ENCODE data around the gene GALNT17. TPM values are rescaled to one million over a fixed set of nuclear protein-coding genes. Genes with fewer than 3 reads are reported as not detected.

Gene GALNT17
- total RNA-seq, 2 experiments from 2014 or later: not detected

- no peak overlapping the region for H3K27ac Mint-ChIP-seq
- H3K4me1 Mint-ChIP-seq (ENCODE audit: low read depth): no peaks in the 10 kb centered on the region
- H3K36me3 Mint-ChIP-seq: no peaks in the 10 kb centered on the region
- CTCF ChIA-PET: no interaction called here
- no peaks in the 10 kb centered on the region for H3K27me3 Mint-ChIP-seq
- intact Hi-C loops (cut with micrococcal nuclease): no loop called here
- POLR2A ChIA-PET: no interaction called here
- H3K4me3 Mint-ChIP-seq: no peak overlapping the region
- H3K9me3 Mint-ChIP-seq: peaks cover 11% of the 10 kb centered on the region
- DNase-seq: no peak
These were observed 146.3 kb downstream of the GALNT17 start for GRCh38 chr7:71278257-71278656.

- POLR2A ChIA-PET: no interaction called here
- Mint-ChIP-seq H3K9me3 (peaks cover 13% of the 10 kb centered on the region), H3K36me3 (no peaks in the 10 kb centered on the region), H3K27me3 (no peaks in the 10 kb centered on the region), H3K4me1 (ENCODE audit: low read depth) (no peaks in the 10 kb centered on the region), H3K4me3 (no peak overlapping the region), H3K27ac (no peak overlapping the region)
- intact Hi-C loops (cut with micrococcal nuclease): no loop called here
- no peak for DNase-seq
- CTCF ChIA-PET: no interaction called here
These were observed 149.3 kb downstream of the GALNT17 start for GRCh38 chr7:71281261-71281660.

GRCh38 chr7:71283802-71284201 is 151.9 kb downstream of the GALNT17 start:
- DNase-seq: no peak
- ChIA-PET CTCF (no interaction called here), POLR2A (no interaction called here)
- intact Hi-C loops (cut with micrococcal nuclease): no loop called here
- Mint-ChIP-seq H3K36me3 (no peaks in the 10 kb centered on the region), H3K27me3 (no peaks in the 10 kb centered on the region), H3K4me1 (ENCODE audit: low read depth) (no peaks in the 10 kb centered on the region), H3K4me3 (no peak overlapping the region), H3K27ac (no peak overlapping the region), H3K9me3 (peaks cover 9% of the 10 kb centered on the region)

GRCh38 chr7:71285571-71286145 is 153.7 kb downstream of the GALNT17 start:
- Mint-ChIP-seq H3K27me3 (no peaks in the 10 kb centered on the region), H3K4me3 (no peak overlapping the region), H3K36me3 (no peaks in the 10 kb centered on the region), H3K9me3 (peaks cover 3% of the 10 kb centered on the region), H3K4me1 (ENCODE audit: low read depth) (no peaks in the 10 kb centered on the region), H3K27ac (no peak overlapping the region)
- CTCF ChIA-PET: no interaction called here
- no peak for DNase-seq
- intact Hi-C loops (cut with micrococcal nuclease): no loop called here
- POLR2A ChIA-PET: no interaction called here

- no peaks in the 10 kb centered on the region for H3K4me1 Mint-ChIP-seq (ENCODE audit: low read depth)
- CTCF ChIA-PET: no interaction called here
- peaks cover 5% of the 10 kb centered on the region for H3K9me3 Mint-ChIP-seq
- POLR2A ChIA-PET: no interaction called here
- H3K27me3 Mint-ChIP-seq: no peaks in the 10 kb centered on the region
- intact Hi-C loops (cut with micrococcal nuclease): no loop called here
- H3K36me3 Mint-ChIP-seq: no peaks in the 10 kb centered on the region
- no peak overlapping the region for H3K27ac Mint-ChIP-seq
- no peak overlapping the region for H3K4me3 Mint-ChIP-seq
- no peak for DNase-seq
These were observed 154.4 kb downstream of the GALNT17 start for GRCh38 chr7:71286336-71286735.

- intact Hi-C loops (cut with micrococcal nuclease): no loop called here
- no peak overlapping the region for H3K27ac Mint-ChIP-seq
- ChIA-PET CTCF (no interaction called here), POLR2A (no interaction called here)
- no peak for DNase-seq
- H3K27me3 Mint-ChIP-seq: no peaks in the 10 kb centered on the region
- no peaks in the 10 kb centered on the region for H3K36me3 Mint-ChIP-seq
- peaks cover 5% of the 10 kb centered on the region for H3K9me3 Mint-ChIP-seq
- no peaks in the 10 kb centered on the region for H3K4me1 Mint-ChIP-seq (ENCODE audit: low read depth)
- H3K4me3 Mint-ChIP-seq: no peak overlapping the region
These were observed 155.0 kb downstream of the GALNT17 start for GRCh38 chr7:71286924-71287323.

GRCh38 chr7:71290452-71290851 is 158.5 kb downstream of the GALNT17 start:
- Mint-ChIP-seq H3K9me3 (peaks cover 3% of the 10 kb centered on the region), H3K4me1 (ENCODE audit: low read depth) (no peaks in the 10 kb centered on the region), H3K36me3 (no peaks in the 10 kb centered on the region), H3K4me3 (no peak overlapping the region), H3K27ac (no peak overlapping the region), H3K27me3 (no peaks in the 10 kb centered on the region)
- ChIA-PET CTCF (no interaction called here), POLR2A (no interaction called here)
- no peak for DNase-seq
- intact Hi-C loops (cut with micrococcal nuclease): no loop called here

- POLR2A ChIA-PET: no interaction called here
- Mint-ChIP-seq H3K9me3 (no peaks in the 10 kb centered on the region), H3K4me1 (ENCODE audit: low read depth) (no peaks in the 10 kb centered on the region)
These were observed 166.4 kb downstream of the GALNT17 start for GRCh38 chr7:71298378-71298777.

GRCh38 chr7:71300086-71300485 is 168.1 kb downstream of the GALNT17 start:
- Mint-ChIP-seq H3K27ac (no peak overlapping the region), H3K9me3 (no peaks in the 10 kb centered on the region), H3K27me3 (no peaks in the 10 kb centered on the region), H3K4me3 (no peak overlapping the region), H3K36me3 (no peaks in the 10 kb centered on the region), H3K4me1 (ENCODE audit: low read depth) (no peaks in the 10 kb centered on the region)
- ChIA-PET CTCF (no interaction called here), POLR2A (no interaction called here)
- intact Hi-C loops (cut with micrococcal nuclease): no loop called here
- no peak for DNase-seq

More at GRCh38 chr7:71298378-71298777, 166.4 kb downstream of the GALNT17 start:
- no peak overlapping the region for H3K27ac Mint-ChIP-seq
- CTCF ChIA-PET: no interaction called here
- no peak for DNase-seq
- no peaks in the 10 kb centered on the region for H3K27me3 Mint-ChIP-seq
- H3K36me3 Mint-ChIP-seq: no peaks in the 10 kb centered on the region
- no peak overlapping the region for H3K4me3 Mint-ChIP-seq
- intact Hi-C loops (cut with micrococcal nuclease): no loop called here

GRCh38 chr7:71300603-71301002 is 168.7 kb downstream of the GALNT17 start:
- H3K27ac Mint-ChIP-seq: no peak overlapping the region
- CTCF ChIA-PET: no interaction called here
- DNase-seq: no peak
- POLR2A ChIA-PET: no interaction called here
- H3K36me3 Mint-ChIP-seq: no peaks in the 10 kb centered on the region
- H3K9me3 Mint-ChIP-seq: no peaks in the 10 kb centered on the region
- H3K4me1 Mint-ChIP-seq (ENCODE audit: low read depth): no peaks in the 10 kb centered on the region
- no peaks in the 10 kb centered on the region for H3K27me3 Mint-ChIP-seq
- intact Hi-C loops (cut with micrococcal nuclease): no loop called here
- no peak overlapping the region for H3K4me3 Mint-ChIP-seq

GRCh38 chr7:71301167-71301566 is 169.2 kb downstream of the GALNT17 start:
- no peaks in the 10 kb centered on the region for H3K4me1 Mint-ChIP-seq (ENCODE audit: low read depth)
- CTCF ChIA-PET: no interaction called here
- no peak overlapping the region for H3K4me3 Mint-ChIP-seq
- intact Hi-C loops (cut with micrococcal nuclease): no loop called here
- H3K27ac Mint-ChIP-seq: no peak overlapping the region
- POLR2A ChIA-PET: no interaction called here
- no peak for DNase-seq
- no peaks in the 10 kb centered on the region for H3K27me3 Mint-ChIP-seq
- H3K9me3 Mint-ChIP-seq: peaks cover under 1% of the 10 kb centered on the region
- H3K36me3 Mint-ChIP-seq: no peaks in the 10 kb centered on the region

- no peaks in the 10 kb centered on the region for H3K36me3 Mint-ChIP-seq
These were observed 171.6 kb downstream of the GALNT17 start for GRCh38 chr7:71303566-71303965.

GRCh38 chr7:71308096-71308495 is 176.2 kb downstream of the GALNT17 start:
- POLR2A ChIA-PET: no interaction called here
- DNase-seq: no peak
- Mint-ChIP-seq H3K27me3 (no peaks in the 10 kb centered on the region), H3K4me3 (no peak overlapping the region), H3K4me1 (ENCODE audit: low read depth) (no peaks in the 10 kb centered on the region), H3K9me3 (peaks cover 13% of the 10 kb centered on the region), H3K27ac (no peak overlapping the region), H3K36me3 (no peaks in the 10 kb centered on the region)
- CTCF ChIA-PET: no interaction called here
- intact Hi-C loops (cut with micrococcal nuclease): no loop called here

More at GRCh38 chr7:71303566-71303965, 171.6 kb downstream of the GALNT17 start:
- intact Hi-C loops (cut with micrococcal nuclease): no loop called here
- Mint-ChIP-seq H3K27me3 (no peaks in the 10 kb centered on the region), H3K4me3 (no peak overlapping the region), H3K9me3 (peaks cover 4% of the 10 kb centered on the region), H3K27ac (no peak overlapping the region), H3K4me1 (ENCODE audit: low read depth) (no peaks in the 10 kb centered on the region)
- no peak for DNase-seq
- ChIA-PET CTCF (no interaction called here), POLR2A (no interaction called here)

- POLR2A ChIA-PET: no interaction called here
- Mint-ChIP-seq H3K36me3 (no peaks in the 10 kb centered on the region), H3K4me1 (ENCODE audit: low read depth) (no peaks in the 10 kb centered on the region), H3K9me3 (peaks cover 13% of the 10 kb centered on the region), H3K27ac (no peak overlapping the region), H3K27me3 (no peaks in the 10 kb centered on the region), H3K4me3 (no peak overlapping the region)
- intact Hi-C loops (cut with micrococcal nuclease): no loop called here
- CTCF ChIA-PET: no interaction called here
- no peak for DNase-seq
These were observed 179.6 kb downstream of the GALNT17 start for GRCh38 chr7:71311576-71311975.
